ENCODE measurements around the gene GPC5. TPM values are rescaled to one million over a fixed set of nuclear protein-coding genes. Genes with fewer than 3 reads are reported as not detected.

GPC5 gene
- total RNA-seq, 2 donors from 2014 or later: 0.83 to 1.3 TPM

DNA sequence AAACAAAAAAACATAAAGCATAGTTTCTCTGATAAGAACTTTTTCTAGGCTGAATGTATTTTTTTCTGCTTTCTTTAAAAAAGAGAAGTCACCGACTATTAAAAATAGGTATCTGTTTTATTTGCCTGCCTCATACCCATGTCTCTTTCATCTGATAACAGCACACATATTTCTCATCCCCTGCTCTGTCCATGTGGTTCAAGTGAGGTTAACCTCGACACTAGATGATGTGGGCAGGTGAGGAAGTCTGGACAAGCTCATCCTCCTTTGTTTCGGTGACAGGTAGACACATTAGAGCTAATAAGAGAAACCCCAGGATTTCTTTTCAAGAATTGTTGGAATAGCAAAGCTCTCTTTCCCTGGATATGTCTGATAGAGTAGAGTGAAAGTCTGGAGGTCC is 222.7 kb downstream of the GPC5 start:
- H3K27ac ChIP-seq: no peak overlapping the region
- TF ChIP-seq, protein P1, sequence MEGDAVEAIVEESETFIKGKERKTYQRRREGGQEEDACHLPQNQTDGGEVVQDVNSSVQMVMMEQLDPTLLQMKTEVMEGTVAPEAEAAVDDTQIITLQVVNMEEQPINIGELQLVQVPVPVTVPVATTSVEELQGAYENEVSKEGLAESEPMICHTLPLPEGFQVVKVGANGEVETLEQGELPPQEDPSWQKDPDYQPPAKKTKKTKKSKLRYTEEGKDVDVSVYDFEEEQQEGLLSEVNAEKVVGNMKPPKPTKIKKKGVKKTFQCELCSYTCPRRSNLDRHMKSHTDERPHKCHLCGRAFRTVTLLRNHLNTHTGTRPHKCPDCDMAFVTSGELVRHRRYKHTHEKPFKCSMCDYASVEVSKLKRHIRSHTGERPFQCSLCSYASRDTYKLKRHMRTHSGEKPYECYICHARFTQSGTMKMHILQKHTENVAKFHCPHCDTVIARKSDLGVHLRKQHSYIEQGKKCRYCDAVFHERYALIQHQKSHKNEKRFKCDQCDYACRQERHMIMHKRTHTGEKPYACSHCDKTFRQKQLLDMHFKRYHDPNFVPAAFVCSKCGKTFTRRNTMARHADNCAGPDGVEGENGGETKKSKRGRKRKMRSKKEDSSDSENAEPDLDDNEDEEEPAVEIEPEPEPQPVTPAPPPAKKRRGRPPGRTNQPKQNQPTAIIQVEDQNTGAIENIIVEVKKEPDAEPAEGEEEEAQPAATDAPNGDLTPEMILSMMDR (IDR thresholded peaks at IDR 0.05): no peak
- no peaks in the 10 kb centered on the region for H3K4me1 ChIP-seq
- no peaks in the 10 kb centered on the region for H3K9me3 ChIP-seq
- no peaks in the 10 kb centered on the region for H3K27me3 ChIP-seq
- H3K4me3 ChIP-seq: no peak overlapping the region
- no peak for DNase-seq (ENCODE audit: low spot score)
- no peaks in the 10 kb centered on the region for H3K36me3 ChIP-seq

DNA sequence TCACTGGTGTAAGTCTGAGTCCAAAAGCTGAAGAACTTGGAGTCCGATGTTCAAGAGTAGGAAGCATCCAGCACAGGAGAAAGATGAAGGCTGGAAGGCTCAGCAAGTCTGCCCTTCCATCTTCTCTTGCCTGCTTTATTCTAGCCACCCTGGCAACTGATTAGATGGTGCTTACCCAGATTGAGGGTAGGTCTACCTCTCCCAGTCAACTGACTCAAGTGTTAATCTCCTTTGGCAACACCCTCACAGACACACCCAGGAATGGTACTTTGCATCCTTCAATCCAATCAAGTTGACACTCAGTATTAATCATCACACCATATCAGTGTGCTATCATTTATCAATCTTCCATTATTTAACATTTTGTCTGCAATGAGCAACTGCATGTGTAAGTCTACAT is 223.5 kb downstream of the GPC5 start:
- H3K4me1 ChIP-seq: no peaks in the 10 kb centered on the region
- DNase-seq (ENCODE audit: low spot score): no peak
- no peak overlapping the region for H3K27ac ChIP-seq
- TF ChIP-seq, protein P1 (IDR thresholded peaks at IDR 0.05): no peak
- no peaks in the 10 kb centered on the region for H3K27me3 ChIP-seq
- no peak overlapping the region for H3K4me3 ChIP-seq
- no peaks in the 10 kb centered on the region for H3K36me3 ChIP-seq
- no peaks in the 10 kb centered on the region for H3K9me3 ChIP-seq

DNA sequence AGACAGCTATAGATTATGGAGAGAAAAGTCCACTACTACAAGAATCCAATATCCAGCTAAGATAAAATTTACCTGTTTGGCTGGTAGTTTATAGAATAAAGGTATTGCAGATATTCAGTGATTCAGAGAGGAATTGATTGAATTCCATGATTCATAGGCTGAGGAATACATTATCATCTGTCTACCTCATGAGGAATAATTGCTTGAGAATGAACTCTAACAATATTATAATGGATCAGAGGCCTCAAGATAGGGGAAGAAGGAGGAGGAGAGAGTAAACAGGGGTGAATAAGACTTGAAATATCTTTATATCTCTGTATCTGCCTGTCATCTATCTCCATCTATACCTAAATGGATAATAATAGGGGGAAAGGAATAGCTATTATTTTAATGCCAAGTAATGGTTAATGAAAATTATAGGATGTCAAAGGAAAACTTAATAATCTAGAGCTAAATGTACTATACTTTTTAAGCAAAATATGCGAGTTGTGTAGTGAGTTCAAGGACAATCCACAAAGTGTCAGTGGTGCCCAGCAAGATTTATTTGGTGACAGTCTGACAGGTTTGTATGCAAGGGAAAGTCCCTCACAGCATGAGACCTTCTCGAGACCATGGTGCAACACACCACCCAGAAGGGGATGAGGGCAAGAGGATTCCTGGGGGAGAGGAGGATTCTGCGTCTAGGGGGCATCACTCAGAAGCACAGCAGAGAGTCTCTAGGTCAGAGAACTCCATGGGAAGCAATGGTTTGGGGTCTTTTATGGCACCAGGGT is 224.5 kb downstream of the GPC5 start:
- TF ChIP-seq, protein P1 (IDR thresholded peaks at IDR 0.05): no peak
- no peaks in the 10 kb centered on the region for H3K27me3 ChIP-seq

DNA sequence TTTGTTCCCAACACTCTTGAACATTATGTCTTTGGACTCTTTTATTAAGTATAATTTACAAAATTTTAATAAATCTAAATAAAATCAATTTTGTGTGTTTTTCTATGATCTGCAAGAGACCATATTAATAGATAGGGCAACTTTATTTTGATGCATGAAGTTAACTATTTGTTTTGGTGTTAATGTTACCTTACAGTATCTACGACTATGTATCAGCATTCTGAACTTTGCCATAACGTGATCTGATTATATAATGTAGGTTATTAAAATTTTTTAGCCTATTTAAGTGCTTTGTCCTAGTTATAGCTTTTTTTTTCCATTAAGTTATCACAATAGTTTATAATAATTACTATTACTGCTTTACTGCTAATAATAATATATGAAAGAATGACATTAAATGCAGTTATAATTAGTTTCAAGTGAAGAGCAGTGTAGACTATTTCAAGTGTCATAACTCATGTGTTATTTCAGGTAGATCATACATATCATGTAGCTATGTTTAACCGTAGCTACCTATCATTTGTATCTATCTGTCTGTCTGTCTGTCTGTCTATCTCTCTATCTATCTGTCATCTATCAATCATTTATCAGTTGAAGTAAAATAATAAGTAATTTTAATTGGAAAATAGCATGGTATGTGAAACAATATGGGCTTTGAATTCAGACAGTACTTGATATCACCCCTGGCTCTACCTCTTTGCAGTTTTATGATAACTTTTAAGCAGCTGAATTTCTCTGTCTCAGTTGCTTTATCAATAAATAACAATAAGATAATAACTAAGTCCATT is 229.7 kb downstream of the GPC5 start:
- Histone ChIP-seq H3K27ac (no peak overlapping the region), H3K27me3 (no peaks in the 10 kb centered on the region), H3K36me3 (no peaks in the 10 kb centered on the region), H3K4me3 (no peak overlapping the region), H3K4me1 (no peaks in the 10 kb centered on the region), H3K9me3 (no peaks in the 10 kb centered on the region)
- TF ChIP-seq, protein P1 (IDR thresholded peaks at IDR 0.05): no peak
- DNase-seq (ENCODE audit: low spot score): no peak

More for the DNA sequence above, 224.5 kb downstream of the GPC5 start:
- Histone ChIP-seq H3K36me3 (no peaks in the 10 kb centered on the region), H3K9me3 (no peaks in the 10 kb centered on the region), H3K27ac (no peak overlapping the region), H3K4me1 (no peaks in the 10 kb centered on the region), H3K4me3 (no peak overlapping the region)
- no peak for DNase-seq (ENCODE audit: low spot score)

DNA sequence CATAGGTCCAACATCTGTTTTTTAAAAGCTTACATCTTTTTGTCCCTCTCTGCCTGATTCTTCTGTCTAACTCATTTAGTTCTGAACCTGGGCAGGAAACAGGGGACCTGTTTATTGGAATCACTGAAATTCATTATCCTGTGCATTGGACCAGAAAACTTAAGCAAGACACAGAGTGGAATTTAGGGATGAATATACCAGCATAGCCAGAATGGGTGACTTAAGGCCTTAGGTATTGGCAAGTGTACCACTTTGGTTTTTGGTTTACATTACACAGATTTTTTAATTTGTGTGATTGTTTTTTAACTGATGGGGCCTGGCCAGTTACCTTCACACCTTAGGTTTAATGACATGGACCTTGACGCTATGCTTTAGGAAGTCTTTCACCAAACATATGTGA is 232.5 kb downstream of the GPC5 start:
- H3K27ac ChIP-seq: no peak overlapping the region
- H3K4me3 ChIP-seq: no peak overlapping the region
- no peaks in the 10 kb centered on the region for H3K4me1 ChIP-seq
- no peaks in the 10 kb centered on the region for H3K36me3 ChIP-seq
- no peaks in the 10 kb centered on the region for H3K9me3 ChIP-seq
- TF ChIP-seq, protein P1 (IDR thresholded peaks at IDR 0.05): no peak
- no peaks in the 10 kb centered on the region for H3K27me3 ChIP-seq
- no peak for DNase-seq (ENCODE audit: low spot score)

Data from right atrium auricular region (tissue), 2 donors.